BLaER1 (cell line): ENCODE results near the gene FAT4.

Experiments
- H3K27ac ChIP-seq: shearing (Covaris generic); formaldehyde crosslinking; 2 replicates; pipeline ENCODE4 v1.8.1; 2022
- H3K27me3 ChIP-seq: shearing (Covaris generic); formaldehyde crosslinking; 2 replicates; pipeline ENCODE4 v1.8.1; 2022
- H3K36me3 ChIP-seq: shearing (Covaris generic); formaldehyde crosslinking; 2 replicates; pipeline ENCODE4 v1.8.1; 2022
- H3K4me1 ChIP-seq: shearing (Covaris generic); formaldehyde crosslinking; 2 replicates; pipeline ENCODE4 v1.8.1; 2022
- H3K4me2 ChIP-seq: shearing (Covaris generic); formaldehyde crosslinking; 2 replicates; pipeline ENCODE4 v1.8.1; 2022
- H3K4me3 ChIP-seq: shearing (Covaris generic); formaldehyde crosslinking; 2 replicates; pipeline ENCODE4 v1.8.1; 2022
- H3K9ac ChIP-seq: shearing (Covaris generic); formaldehyde crosslinking; 2 replicates; pipeline ENCODE4 v1.8.1; 2022
- H3K9me3 ChIP-seq: shearing (Covaris generic); formaldehyde crosslinking; 2 replicates; pipeline ENCODE4 v1.8.1; 2022
- H4K20me1 ChIP-seq: shearing (Covaris generic); formaldehyde crosslinking; 2 replicates; pipeline ENCODE4 v1.8.1; 2022
- Cebpa-rat ChIP-seq: shearing (Covaris generic); IDR thresholded peaks from 2 replicates; pipeline ENCODE4 v1.8.1; 2022

FAT4 gene

GRCh38 chr4:125283707-125284279 is 31.0 kb upstream of the FAT4 start:
- Histone ChIP-seq H3K9ac (no peak overlapping the region), H3K4me3 (no peak overlapping the region), H3K27me3 (no peaks in the 10 kb centered on the region), H3K4me2 (no peak overlapping the region), H4K20me1 (no peaks in the 10 kb centered on the region), H3K36me3 (no peaks in the 10 kb centered on the region), H3K27ac (no peak overlapping the region), H3K9me3 (peaks cover 9% of the 10 kb centered on the region; the same call in 1 of the 2 replicates), H3K4me1 (no peaks in the 10 kb centered on the region)
- TF ChIP-seq Cebpa-rat, result no peak

- no peaks in the 10 kb centered on the region for H4K20me1 ChIP-seq
- no peak overlapping the region for H3K4me3 ChIP-seq
- H3K4me1 ChIP-seq, result no peaks in the 10 kb centered on the region
- no peaks in the 10 kb centered on the region for H3K27me3 ChIP-seq
- no peaks in the 10 kb centered on the region for H3K9me3 ChIP-seq
- H3K4me2 ChIP-seq, result no peak overlapping the region
- H3K36me3 ChIP-seq, result no peaks in the 10 kb centered on the region
- no peak overlapping the region for H3K9ac ChIP-seq
- H3K27ac ChIP-seq, result no peak overlapping the region
- TF ChIP-seq Cebpa-rat, result no peak
Observed at GRCh38 chr4:125297116-125297515, 17.6 kb upstream of the FAT4 start.

GRCh38 chr4:125303058-125303457 is 11.7 kb upstream of the FAT4 start:
- Histone ChIP-seq H3K27ac (no peak overlapping the region), H4K20me1 (no peaks in the 10 kb centered on the region), H3K4me1 (no peaks in the 10 kb centered on the region), H3K27me3 (no peaks in the 10 kb centered on the region), H3K9me3 (no peaks in the 10 kb centered on the region), H3K4me2 (no peak overlapping the region), H3K36me3 (no peaks in the 10 kb centered on the region), H3K9ac (no peak overlapping the region), H3K4me3 (no peak overlapping the region)
- TF ChIP-seq Cebpa-rat, result no peak

- H3K36me3 ChIP-seq, result no peaks in the 10 kb centered on the region
- H3K4me2 ChIP-seq, result no peak overlapping the region
- H3K4me3 ChIP-seq, result no peak overlapping the region
- H3K4me1 ChIP-seq, result no peaks in the 10 kb centered on the region
- H3K27ac ChIP-seq, result no peak overlapping the region
- H3K9me3 ChIP-seq, result no peaks in the 10 kb centered on the region
- no peak overlapping the region for H3K9ac ChIP-seq
- H4K20me1 ChIP-seq, result no peaks in the 10 kb centered on the region
- TF ChIP-seq Cebpa-rat, result no peak
- no peaks in the 10 kb centered on the region for H3K27me3 ChIP-seq
Observed at GRCh38 chr4:125303821-125304220, 10.9 kb upstream of the FAT4 start.

GRCh38 chr4:125306112-125306511 is 8.6 kb upstream of the FAT4 start:
- H3K27me3 ChIP-seq, result no peaks in the 10 kb centered on the region
- H3K36me3 ChIP-seq, result no peaks in the 10 kb centered on the region
- no peaks in the 10 kb centered on the region for H4K20me1 ChIP-seq
- H3K9ac ChIP-seq, result no peak overlapping the region
- TF ChIP-seq Cebpa-rat, result no peak
- no peak overlapping the region for H3K4me3 ChIP-seq
- no peaks in the 10 kb centered on the region for H3K9me3 ChIP-seq
- H3K4me1 ChIP-seq, result no peaks in the 10 kb centered on the region
- no peak overlapping the region for H3K27ac ChIP-seq
- H3K4me2 ChIP-seq, result no peak overlapping the region

GRCh38 chr4:125306533-125306932 is 8.2 kb upstream of the FAT4 start:
- Histone ChIP-seq H3K4me2 (no peak overlapping the region), H3K27me3 (no peaks in the 10 kb centered on the region), H3K27ac (no peak overlapping the region), H3K4me3 (no peak overlapping the region), H3K9me3 (no peaks in the 10 kb centered on the region), H3K4me1 (no peaks in the 10 kb centered on the region), H3K9ac (no peak overlapping the region), H4K20me1 (no peaks in the 10 kb centered on the region), H3K36me3 (no peaks in the 10 kb centered on the region)
- no peak for TF ChIP-seq Cebpa-rat

- peaks cover 16% of the 10 kb centered on the region for H3K4me1 ChIP-seq
- TF ChIP-seq Cebpa-rat, result no peak
- H3K4me2 ChIP-seq, result no peak overlapping the region
- no peaks in the 10 kb centered on the region for H4K20me1 ChIP-seq
- no peak overlapping the region for H3K4me3 ChIP-seq
- no peak overlapping the region for H3K27ac ChIP-seq
- H3K9ac ChIP-seq, result no peak overlapping the region
- peaks cover 4% of the 10 kb centered on the region; the same call in 1 of the 2 replicates for H3K9me3 ChIP-seq
- H3K27me3 ChIP-seq, result peaks cover 10% of the 10 kb centered on the region
- no peaks in the 10 kb centered on the region for H3K36me3 ChIP-seq
Observed at GRCh38 chr4:125311503-125311902, 3.3 kb upstream of the FAT4 start.

GRCh38 chr4:125313497-125313896 is 1.3 kb upstream of the FAT4 start:
- TF ChIP-seq Cebpa-rat, result no peak
- peak overlapping the region; percentile 91 for H3K4me2 ChIP-seq
- H4K20me1 ChIP-seq, result no peaks in the 10 kb centered on the region
- H3K9me3 ChIP-seq, result peaks cover 19% of the 10 kb centered on the region
- no peak overlapping the region for H3K4me3 ChIP-seq
- no peaks in the 10 kb centered on the region for H3K36me3 ChIP-seq
- H3K27me3 ChIP-seq, result peaks cover 16% of the 10 kb centered on the region
- peaks cover 17% of the 10 kb centered on the region for H3K4me1 ChIP-seq
- H3K27ac ChIP-seq, result no peak overlapping the region
- H3K9ac ChIP-seq, result no peak overlapping the region

GRCh38 chr4:125313989-125314667 is 627 bp upstream of the FAT4 start:
- Histone ChIP-seq H3K27me3 (peaks cover 16% of the 10 kb centered on the region), H3K27ac (no peak overlapping the region), H3K9me3 (peaks cover 19% of the 10 kb centered on the region), H3K4me2 (peak overlapping the region; percentile 91), H4K20me1 (no peaks in the 10 kb centered on the region), H3K36me3 (no peaks in the 10 kb centered on the region), H3K4me3 (peak overlapping the region; percentile 92), H3K4me1 (peaks cover 17% of the 10 kb centered on the region), H3K9ac (peak overlapping the region; percentile 78; the same call in 1 of the 2 replicates)
- no peak for TF ChIP-seq Cebpa-rat

GRCh38 chr4:125315576-125316400 is 1.0 kb downstream of the FAT4 start:
- TF ChIP-seq Cebpa-rat, result no peak
- peak overlapping the region; percentile 92 for H3K4me3 ChIP-seq
- H3K36me3 ChIP-seq, result no peaks in the 10 kb centered on the region
- H3K27ac ChIP-seq, result peak overlapping the region; percentile 44; the same call in 1 of the 2 replicates
- peaks cover 16% of the 10 kb centered on the region for H3K27me3 ChIP-seq
- peaks cover 17% of the 10 kb centered on the region for H3K4me1 ChIP-seq
- peak overlapping the region; percentile 78 for H3K9ac ChIP-seq
- H4K20me1 ChIP-seq, result no peaks in the 10 kb centered on the region
- peak overlapping the region; percentile 91 for H3K4me2 ChIP-seq
- peaks cover 19% of the 10 kb centered on the region for H3K9me3 ChIP-seq
